ENCODE results near the gene AOPEP.

DNA sequence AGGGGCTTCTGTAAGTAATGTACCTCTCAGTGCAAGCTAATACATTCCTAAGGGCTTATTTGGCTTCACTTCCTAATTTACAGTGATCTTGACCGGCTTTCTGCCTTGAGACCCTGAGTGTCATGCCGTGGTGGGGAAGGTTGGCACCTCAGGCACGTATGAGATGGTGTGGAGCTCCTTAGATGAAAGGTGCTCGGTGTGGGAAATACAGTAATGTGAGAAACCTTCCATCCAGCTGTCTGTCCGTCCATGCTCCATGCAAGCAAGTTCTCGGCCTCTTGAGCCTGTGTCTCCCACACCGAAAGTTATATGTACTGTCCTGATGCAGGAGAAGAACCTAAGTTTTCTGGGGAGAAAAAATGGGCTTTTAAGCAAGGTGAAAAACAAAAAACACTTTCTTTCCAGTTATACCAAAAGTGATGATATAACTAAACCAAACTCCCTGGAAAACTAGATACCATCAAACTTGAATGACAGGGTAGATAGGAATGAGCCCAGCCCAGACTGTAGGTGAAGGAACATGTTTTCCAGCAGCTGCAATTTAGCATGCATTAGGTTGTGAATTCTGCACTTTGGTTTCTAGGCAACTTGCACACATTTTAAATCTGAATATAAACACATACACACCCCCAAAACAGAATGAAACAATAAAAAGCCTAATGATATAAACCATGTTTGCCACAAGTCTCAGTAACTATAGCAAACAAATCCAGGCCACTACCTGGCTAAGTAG is 311.5 kb downstream of the AOPEP start:
- TF ChIP-seq, protein P1, sequence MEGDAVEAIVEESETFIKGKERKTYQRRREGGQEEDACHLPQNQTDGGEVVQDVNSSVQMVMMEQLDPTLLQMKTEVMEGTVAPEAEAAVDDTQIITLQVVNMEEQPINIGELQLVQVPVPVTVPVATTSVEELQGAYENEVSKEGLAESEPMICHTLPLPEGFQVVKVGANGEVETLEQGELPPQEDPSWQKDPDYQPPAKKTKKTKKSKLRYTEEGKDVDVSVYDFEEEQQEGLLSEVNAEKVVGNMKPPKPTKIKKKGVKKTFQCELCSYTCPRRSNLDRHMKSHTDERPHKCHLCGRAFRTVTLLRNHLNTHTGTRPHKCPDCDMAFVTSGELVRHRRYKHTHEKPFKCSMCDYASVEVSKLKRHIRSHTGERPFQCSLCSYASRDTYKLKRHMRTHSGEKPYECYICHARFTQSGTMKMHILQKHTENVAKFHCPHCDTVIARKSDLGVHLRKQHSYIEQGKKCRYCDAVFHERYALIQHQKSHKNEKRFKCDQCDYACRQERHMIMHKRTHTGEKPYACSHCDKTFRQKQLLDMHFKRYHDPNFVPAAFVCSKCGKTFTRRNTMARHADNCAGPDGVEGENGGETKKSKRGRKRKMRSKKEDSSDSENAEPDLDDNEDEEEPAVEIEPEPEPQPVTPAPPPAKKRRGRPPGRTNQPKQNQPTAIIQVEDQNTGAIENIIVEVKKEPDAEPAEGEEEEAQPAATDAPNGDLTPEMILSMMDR (conservative IDR thresholded peaks at IDR 0.05), result no peak
- TF ChIP-seq ZFX (IDR thresholded peaks at IDR 0.05), result no peak
